Left lung (tissue), 10 donors: Measurements from ENCODE around the gene UBL4B. TPM values are rescaled to one million over a fixed set of nuclear protein-coding genes. Genes with fewer than 3 reads are reported as not detected.

Experiments
- ATAC-seq: fragments of 200-7000 bp; cut with Tn5 transposase; one replicate; pipeline ENCODE4 v1.9.1; 2020; ENCODE audit warnings: moderate library complexity
- DNase-seq, 4 donors: peaks; one replicate each; pipeline ENCODE4 v3.0.0-alpha.2; 2013 to 2020
- H3K27ac ChIP-seq, 2 donors: fragments of 200-600 bp; sonication (generic) in 1 of 2; one replicate each; pipeline versions ENCODE4 v1.5.0 to v1.8.0; 2020 to 2021
- H3K27me3 ChIP-seq, 2 donors: fragments of 200-600 bp; sonication (generic) in 1 of 2; one replicate each; pipeline versions ENCODE4 v1.5.0 to v1.8.0; 2020 to 2021
- H3K36me3 ChIP-seq, 2 donors: fragments of 200-600 bp; sonication (generic) in 1 of 2; one replicate each; pipeline versions ENCODE4 v1.5.0 to v1.8.0; 2020 to 2021
- H3K4me1 ChIP-seq, 2 donors: fragments of 200-600 bp; one replicate each; pipeline ENCODE4 v1.8.0; 2021
- H3K4me3 ChIP-seq, 2 donors: fragments of 200-600 bp; sonication (generic) in 1 of 2; one replicate each; pipeline versions ENCODE4 v1.5.0 to v1.8.0; 2020 to 2021; ENCODE audit warnings: mild to moderate bottlenecking in 1 of 2
- H3K9me3 ChIP-seq, 2 donors: fragments of 200-600 bp; sonication (generic) in 1 of 2; one replicate each; pipeline versions ENCODE4 v1.5.0 to v1.8.0; 2020 to 2021
- intact Hi-C, 2 donors: fragments of 100-400 bp; cut with DNase I; formaldehyde crosslinking; loops; one replicate each; pipeline versions ENCODE4 v1.11.2 to v1.14.2; 2022
- polyA plus RNA-seq, 6 donors: library from polyadenylated mRNA; unstranded; fragments of 120-200 nt; gene quantifications; one replicate each; pipeline ENCODE4 v1.2.1, GENCODE V29; 2013; ENCODE audit not compliant: insufficient read length in 6 of 6
- total RNA-seq, 2 donors: library from RNA; stranded (reverse); fragmentation: NEBNext Ultra II Directional; extraction: Animal tissue kit (Norgen Biotek cat#: 25700); gene quantifications; one replicate each; pipeline ENCODE4 v1.2.1, GENCODE V29; 2021
- TF ChIP-seq, protein P1 (sequence below), 2 donors: fragments of 200-600 bp; sonication (generic) in 1 of 2; IDR thresholded peaks; one replicate each; pipeline versions ENCODE4 v1.5.0 to v1.8.0; 2021; ENCODE audit warnings: antibody characterized with exemption in 2 of 2
- donor health status: DM: no; HTN: yes; CAD: no.
- donor health status: DM: no; HTN: no; CAD: no.

Gene UBL4B
- total and polyA plus RNA-seq, 8 donors = not detected

DNA sequence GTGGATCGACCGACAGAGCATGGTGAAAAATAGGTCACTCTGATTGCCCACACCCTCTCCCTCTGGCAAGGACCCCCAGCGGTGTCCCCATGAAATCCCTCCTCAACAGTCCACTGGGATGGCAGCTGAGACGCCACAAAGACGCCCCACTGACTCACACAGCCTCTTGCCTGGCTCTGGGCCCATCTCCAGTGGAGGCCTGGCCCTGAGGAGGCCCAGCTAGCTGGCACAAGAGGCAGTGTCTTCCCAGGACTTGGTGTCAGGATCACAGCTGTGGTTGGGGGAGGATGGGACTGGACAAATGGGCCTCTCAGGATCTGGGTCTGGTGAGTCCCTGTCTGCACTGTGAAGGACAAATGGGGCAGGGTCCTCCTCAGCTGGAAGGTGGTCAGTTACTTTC lies 46.4 kb upstream of the UBL4B start:
- no peak overlapping the region for H3K4me3 ChIP-seq
- TF ChIP-seq, protein P1, sequence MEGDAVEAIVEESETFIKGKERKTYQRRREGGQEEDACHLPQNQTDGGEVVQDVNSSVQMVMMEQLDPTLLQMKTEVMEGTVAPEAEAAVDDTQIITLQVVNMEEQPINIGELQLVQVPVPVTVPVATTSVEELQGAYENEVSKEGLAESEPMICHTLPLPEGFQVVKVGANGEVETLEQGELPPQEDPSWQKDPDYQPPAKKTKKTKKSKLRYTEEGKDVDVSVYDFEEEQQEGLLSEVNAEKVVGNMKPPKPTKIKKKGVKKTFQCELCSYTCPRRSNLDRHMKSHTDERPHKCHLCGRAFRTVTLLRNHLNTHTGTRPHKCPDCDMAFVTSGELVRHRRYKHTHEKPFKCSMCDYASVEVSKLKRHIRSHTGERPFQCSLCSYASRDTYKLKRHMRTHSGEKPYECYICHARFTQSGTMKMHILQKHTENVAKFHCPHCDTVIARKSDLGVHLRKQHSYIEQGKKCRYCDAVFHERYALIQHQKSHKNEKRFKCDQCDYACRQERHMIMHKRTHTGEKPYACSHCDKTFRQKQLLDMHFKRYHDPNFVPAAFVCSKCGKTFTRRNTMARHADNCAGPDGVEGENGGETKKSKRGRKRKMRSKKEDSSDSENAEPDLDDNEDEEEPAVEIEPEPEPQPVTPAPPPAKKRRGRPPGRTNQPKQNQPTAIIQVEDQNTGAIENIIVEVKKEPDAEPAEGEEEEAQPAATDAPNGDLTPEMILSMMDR (IDR thresholded peaks at IDR 0.05) = no peak
- ATAC-seq = no peak
- H3K4me1 ChIP-seq = peaks cover 15 to 34% of the 10 kb centered on the region in 2 donors
- peaks cover 43 to 54% of the 10 kb centered on the region in 2 donors for H3K27me3 ChIP-seq
- no peak overlapping the region for H3K27ac ChIP-seq
- intact Hi-C loops = no loop called here
- H3K36me3 ChIP-seq = peaks cover 0 to 12% of the 10 kb centered on the region in 2 donors
- no peak for DNase-seq
- H3K9me3 ChIP-seq = no peaks in the 10 kb centered on the region

DNA sequence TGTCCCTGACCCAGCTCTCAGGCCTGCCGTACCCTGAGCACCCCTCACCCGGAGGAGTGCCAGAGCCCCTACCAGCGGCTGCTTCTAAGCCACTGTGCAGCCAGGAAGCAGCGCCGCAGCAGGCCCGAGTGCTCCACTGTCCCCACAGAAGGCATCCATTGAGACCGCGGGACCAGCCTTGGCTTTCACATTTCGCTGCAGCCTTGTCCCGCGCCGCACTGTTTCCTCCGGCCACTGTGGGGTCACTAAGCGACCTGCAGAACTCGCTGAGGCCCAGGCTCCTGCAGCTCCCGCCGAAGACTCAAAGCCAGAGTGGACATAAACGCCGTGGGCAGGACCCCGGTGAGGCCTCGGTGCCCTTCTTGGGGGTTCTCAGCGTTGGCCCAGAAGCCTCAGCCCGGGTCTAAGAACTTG lies 44.8 kb upstream of the UBL4B start:
- no peaks in the 10 kb centered on the region for H3K9me3 ChIP-seq
- no peak for DNase-seq
- TF ChIP-seq, protein P1 (IDR thresholded peaks at IDR 0.05) = no peak

DNA sequence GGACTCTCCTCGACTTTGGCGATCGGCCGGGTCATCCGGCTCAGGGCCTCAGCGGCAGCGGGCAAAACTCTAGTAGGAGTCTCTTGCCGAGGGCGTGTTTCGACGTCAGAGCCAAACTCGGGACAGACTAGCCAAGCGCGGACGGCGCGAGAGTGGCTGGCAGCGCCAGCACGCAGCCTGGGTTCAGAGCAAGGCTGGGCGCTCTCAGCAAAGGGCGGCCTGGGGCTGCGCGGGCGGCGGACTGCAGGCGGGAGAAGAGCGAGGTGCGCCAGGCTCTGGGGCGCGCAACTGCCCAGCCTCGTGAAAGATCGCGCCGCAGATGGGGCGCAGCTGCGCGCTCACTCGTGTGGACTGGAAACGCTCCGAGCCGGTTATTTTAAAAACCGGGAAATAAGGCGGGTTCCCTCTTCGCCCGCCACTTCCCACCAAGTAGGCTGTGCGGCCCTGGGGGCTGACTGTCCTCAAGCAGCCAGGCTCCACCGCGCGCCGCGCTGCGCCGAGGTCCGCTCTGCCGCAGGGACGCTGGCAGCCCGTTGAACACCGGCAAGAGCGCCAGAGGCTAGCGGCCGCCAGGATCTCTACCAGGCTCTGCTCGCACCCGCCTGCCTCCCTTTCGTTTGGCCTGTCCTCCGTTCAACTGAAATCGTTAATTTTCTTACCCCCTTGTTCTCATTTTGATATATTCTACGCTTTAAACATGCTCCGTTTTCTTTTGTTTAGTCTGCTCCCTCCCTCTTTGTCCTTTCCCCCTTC lies 44.2 kb upstream of the UBL4B start:
- ATAC-seq = no peak
- TF ChIP-seq, protein P1 (IDR thresholded peaks at IDR 0.05) = no peak

More for the DNA sequence above, 44.8 kb upstream of the UBL4B start:
- Histone ChIP-seq H3K4me1 (peaks cover 15 to 34% of the 10 kb centered on the region in 2 donors), H3K4me3 (no peak overlapping the region), H3K27me3 (peaks cover 60 to 70% of the 10 kb centered on the region in 2 donors), H3K36me3 (no peaks in the 10 kb centered on the region), H3K27ac (no peak overlapping the region)
- ATAC-seq = no peak
- intact Hi-C loops = no loop called here

DNA sequence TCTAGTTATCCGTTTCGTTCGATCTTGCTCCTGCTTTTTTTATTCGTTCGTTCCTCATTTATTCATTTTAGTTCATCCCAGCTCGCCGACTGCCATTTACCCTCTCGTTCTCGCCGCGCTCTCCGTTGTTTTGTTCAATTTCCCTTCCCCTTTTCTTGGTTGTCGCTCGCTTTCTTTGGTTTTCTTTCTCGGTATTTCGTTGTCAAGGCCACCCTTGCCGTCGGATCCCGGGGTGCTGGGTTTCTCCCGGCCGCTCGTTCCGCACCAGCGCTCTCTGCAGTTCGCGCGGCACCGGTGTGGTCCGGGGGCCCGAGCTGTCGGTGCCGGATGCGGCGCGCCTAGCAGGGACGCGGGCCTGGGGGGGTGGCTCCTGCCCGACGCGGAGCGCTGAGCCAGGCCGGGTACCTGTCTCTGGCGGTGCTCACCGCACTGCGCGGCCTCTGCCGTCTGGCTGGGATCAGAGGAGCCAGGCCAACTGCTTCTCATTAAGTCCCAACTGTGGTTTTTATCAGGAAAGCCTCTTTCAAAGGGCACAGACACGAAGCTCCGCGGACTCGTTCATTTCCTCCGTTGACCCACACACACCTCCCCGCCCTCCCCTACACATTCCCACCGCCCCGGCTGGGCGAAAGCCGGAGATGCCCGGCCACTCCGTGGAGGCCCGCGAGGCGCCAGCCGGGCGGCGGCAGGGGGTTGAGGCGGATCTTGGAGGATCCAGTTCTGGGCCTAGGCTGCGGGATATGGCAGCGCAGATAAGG lies 43.4 kb upstream of the UBL4B start:
- Histone ChIP-seq H3K4me3 (peak overlapping the region in 1 of 2 donors; percentile 0), H3K36me3 (no peaks in the 10 kb centered on the region), H3K27ac (no peak overlapping the region), H3K27me3 (peaks cover 62 to 83% of the 10 kb centered on the region in 2 donors), H3K4me1 (peaks cover 15 to 34% of the 10 kb centered on the region in 2 donors), H3K9me3 (no peaks in the 10 kb centered on the region)
- DNase-seq (peak in 1 of 4 donors; percentile 24), ATAC-seq (peak; percentile 6)
- TF ChIP-seq, protein P1 (IDR thresholded peaks at IDR 0.05) = no peak
- intact Hi-C loops = no loop called here

More for the DNA sequence above, 44.2 kb upstream of the UBL4B start:
- peaks cover 62 to 76% of the 10 kb centered on the region in 2 donors for H3K27me3 ChIP-seq
- no peak overlapping the region for H3K4me3 ChIP-seq
- peaks cover 15 to 34% of the 10 kb centered on the region in 2 donors for H3K4me1 ChIP-seq
- no peaks in the 10 kb centered on the region for H3K9me3 ChIP-seq
- intact Hi-C loops = no loop called here
- H3K36me3 ChIP-seq = no peaks in the 10 kb centered on the region
- DNase-seq = peak in 1 of 4 donors; percentile 31
- no peak overlapping the region for H3K27ac ChIP-seq
